Stimulated activated CD4-positive, alpha-beta T cell treated with anti-CD3 and anti-CD28 coated beads, TNF-alpha, amount 100 ng/mL, for 48 hours (primary cell): ENCODE measurements around the gene ZNF630.
"Not testable (repeated sequence)": the region's sequence is repeated elsewhere in the genome, so short reads cannot be mapped to it uniquely, and the experiment has no call there.

Source experiments
- DNase-seq, 3 donors: peaks; one replicate each; pipeline ENCODE4 v3.0.0-alpha.2; 2020; ENCODE audit warnings: low read depth in 3 of 3

The ZNF630 gene

GRCh38 chrX:48030237-48030636, 41.2 kb downstream of the ZNF630 start:
- no peak for DNase-seq

GRCh38 chrX:48028091-48028490, 43.3 kb downstream of the ZNF630 start:
- no peak for DNase-seq

- not testable (repeated sequence) for DNase-seq
Measured at GRCh38 chrX:48027545-48027944, 43.9 kb downstream of the ZNF630 start.

DNA sequence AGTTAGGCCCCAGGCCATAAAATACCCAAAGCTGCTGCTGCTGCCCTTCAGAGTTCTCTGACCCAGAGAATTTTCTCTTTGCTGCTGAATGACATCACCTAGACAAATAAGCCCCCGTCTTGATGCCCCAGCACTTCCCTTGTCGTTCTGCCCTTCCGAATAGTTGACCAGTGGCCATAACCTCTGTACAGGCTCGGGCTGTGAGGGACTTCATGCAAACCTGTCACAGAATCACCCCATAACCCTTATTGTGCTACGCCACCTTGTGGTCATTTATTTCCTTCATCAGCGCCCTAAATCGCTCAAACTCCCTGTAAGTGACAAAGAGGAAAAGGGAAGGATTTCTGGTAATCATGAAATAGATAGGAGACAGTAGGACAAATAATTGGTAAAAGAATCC, 45.9 kb downstream of the ZNF630 start:
- peak in 1 of 3 donors; percentile 4 for DNase-seq

DNA sequence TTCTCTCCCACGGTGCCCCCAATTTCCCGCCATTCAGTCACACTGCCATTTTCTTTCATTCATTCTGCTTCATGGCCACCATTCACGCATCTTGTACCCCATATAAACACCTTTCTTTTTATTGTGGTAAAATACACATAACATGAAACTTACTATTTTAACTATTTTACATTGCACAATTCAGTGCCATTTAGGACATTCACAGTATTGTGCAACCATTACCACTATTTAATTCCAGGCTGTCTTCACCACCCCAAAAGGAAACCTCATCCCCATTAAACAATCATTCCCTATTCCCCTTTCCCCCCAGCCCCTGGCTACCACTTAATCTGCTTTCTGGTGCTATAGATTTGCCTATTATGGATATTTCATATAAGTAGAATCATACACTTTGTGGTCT, 48.7 kb downstream of the ZNF630 start:
- no peak for DNase-seq

- no peak for DNase-seq
Measured at GRCh38 chrX:48022100-48022499, 49.3 kb downstream of the ZNF630 start.

- DNase-seq, result peak; percentile 50 to 67 (median 52)
Measured at GRCh38 chrX:48021026-48021900, 50.2 kb downstream of the ZNF630 start.

DNA sequence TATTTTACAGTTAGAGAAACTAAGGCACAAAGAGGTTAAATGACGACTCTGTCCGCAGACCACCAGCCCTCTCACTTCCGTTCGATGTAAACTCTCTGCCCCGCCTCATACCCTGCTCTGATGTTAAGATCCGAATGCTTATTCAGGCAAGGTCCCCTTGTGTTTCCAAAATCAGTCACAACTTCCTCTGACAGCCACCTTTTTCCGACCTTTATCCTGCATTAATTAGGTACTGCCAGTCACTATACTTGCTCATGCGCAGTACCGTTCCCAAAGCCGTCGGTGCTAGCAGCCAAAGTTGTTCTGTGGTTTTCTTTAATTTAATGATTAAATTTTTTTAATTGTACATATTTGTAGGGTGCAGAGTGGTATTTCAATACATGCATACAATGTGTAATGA, 51.0 kb downstream of the ZNF630 start:
- peak in 1 of 3 donors; percentile 17 for DNase-seq

DNA sequence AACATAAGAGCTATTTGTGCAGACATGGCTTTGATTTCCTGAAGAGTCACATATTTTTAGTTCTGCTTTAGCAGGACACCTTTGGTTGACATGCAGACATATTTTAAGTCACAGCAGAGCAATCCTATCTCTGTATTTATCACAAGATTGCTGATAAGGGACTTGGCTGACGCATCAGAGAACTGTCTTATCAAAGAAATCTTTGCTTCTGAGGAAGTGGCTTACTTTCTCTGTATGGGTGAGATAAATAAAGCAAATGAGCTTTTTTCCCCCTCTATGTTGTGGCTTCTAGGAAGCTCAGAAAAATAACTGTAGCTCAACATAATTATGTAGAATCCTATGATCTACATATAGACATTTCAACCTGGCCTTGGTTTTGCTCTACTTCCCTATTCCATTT, 51.5 kb downstream of the ZNF630 start:
- not testable (repeated sequence) for DNase-seq

DNA sequence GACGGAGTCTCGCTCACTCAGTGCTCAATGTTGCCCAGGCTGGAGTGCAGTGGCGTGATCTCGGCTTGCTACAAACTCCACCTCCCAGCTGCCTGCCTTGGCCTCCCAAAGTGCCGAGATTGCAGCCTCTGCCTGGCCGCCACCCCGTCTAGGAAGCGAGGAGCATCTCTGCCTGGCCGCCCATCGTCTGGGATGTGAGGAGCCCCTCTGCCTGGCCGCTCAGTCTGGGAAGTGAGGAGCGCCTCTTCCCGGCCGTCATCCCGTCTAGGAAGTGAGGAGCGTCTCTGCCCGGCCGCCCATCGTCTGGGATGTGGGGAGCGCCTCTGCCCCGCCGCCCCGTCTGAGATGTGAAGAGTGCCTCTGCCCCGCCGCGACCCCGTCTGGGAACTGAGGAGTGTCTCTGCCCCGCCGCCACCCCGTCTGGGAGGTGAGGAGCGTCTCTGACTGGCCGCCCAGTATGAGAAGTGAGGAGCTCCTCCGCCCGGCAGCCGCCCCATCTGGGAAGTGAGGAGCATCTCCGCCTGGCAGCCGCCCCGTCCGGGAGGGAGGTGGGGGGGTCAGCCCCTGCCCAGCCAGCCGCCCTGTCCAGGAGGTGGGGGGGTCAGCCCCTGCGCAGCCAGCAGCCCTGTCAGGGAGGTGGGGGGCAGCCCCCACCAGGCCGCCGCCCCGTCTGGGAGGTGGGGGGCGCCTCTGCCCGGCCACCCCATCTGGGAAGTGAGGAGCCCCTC, 54.7 kb downstream of the ZNF630 start:
- not testable (repeated sequence) for DNase-seq

GRCh38 chrX:48009445-48009960, 61.9 kb downstream of the ZNF630 start:
- DNase-seq, result not testable (repeated sequence)
